Large intestine (tissue), 3 donors: Measurements from ENCODE around the gene APOL2. TPM values are rescaled to one million over a fixed set of nuclear protein-coding genes. Genes with fewer than 3 reads are reported as not detected.
"Not testable (repeated sequence)": the region's sequence is repeated elsewhere in the genome, so short reads cannot be mapped to it uniquely, and the experiment has no call there.

Experiments
- DNase-seq, 2 donors: peaks; one replicate each; pipeline versions ENCODE4 v3.0.0 to v3.0.0-alpha.2; 2013
- H3K27ac ChIP-seq: one replicate; pipeline ENCODE4 v1.5.1; 2013; ENCODE audit warnings: low read length
- H3K27me3 ChIP-seq: 2 replicates; pipeline ENCODE4 v1.6.1; 2013; ENCODE audit warnings: low read length; ENCODE audit not compliant: control insufficient read depth, insufficient read depth
- H3K36me3 ChIP-seq: 2 replicates; pipeline ENCODE4 v1.6.1; 2013; ENCODE audit warnings: low read length; ENCODE audit not compliant: control insufficient read depth, insufficient read depth
- H3K4me1 ChIP-seq: one replicate; pipeline ENCODE4 v1.6.1; 2013; ENCODE audit warnings: low read length; ENCODE audit not compliant: control insufficient read depth, insufficient read depth
- H3K4me3 ChIP-seq: one replicate; pipeline ENCODE4 v1.5.1; 2013; ENCODE audit warnings: low read length
- H3K9me3 ChIP-seq: one replicate; pipeline ENCODE4 v1.6.1; 2013; ENCODE audit warnings: mild to moderate bottlenecking, low read depth, low read length, moderate library complexity; ENCODE audit not compliant: control insufficient read depth
- WGBS: methylation state at CpG from one replicate; pipeline ENCODE4 v1.1.5; 2013; ENCODE audit warnings: low lambda C conversion rate; ENCODE audit not compliant: insufficient coverage; 5-methylcytosine and 5-hydroxymethylcytosine counted together
- polyA plus RNA-seq: library from polyadenylated mRNA; unstranded; fragments of 120-200 nt; gene quantifications from one replicate; pipeline ENCODE4 v1.2.1, GENCODE V29; 2013

APOL2 gene
- polyA plus RNA-seq, 1 donor, result 42.5 TPM

- Histone ChIP-seq H3K27me3 (no peaks in the 10 kb centered on the region), H3K9me3 (no peaks in the 10 kb centered on the region), H3K27ac (no peak overlapping the region), H3K4me3 (no peak overlapping the region), H3K4me1 (peaks cover 7% of the 10 kb centered on the region), H3K36me3 (peaks cover 54% of the 10 kb centered on the region)
- no CpG with 5 or more reads among the region's 13 CpGs for WGBS
- no peak for DNase-seq
Observed at GRCh38 chr22:36232715-36233401, 6.5 kb downstream of the APOL2 start.

GRCh38 chr22:36231051-36231450 is 8.3 kb downstream of the APOL2 start:
- not testable (repeated sequence) for DNase-seq, H3K4me1 ChIP-seq, H3K27ac ChIP-seq, H3K9me3 ChIP-seq, H3K27me3 ChIP-seq, H3K4me3 ChIP-seq
- 93% methylated on average over 2 of the region's 5 CpGs for WGBS
- H3K36me3 ChIP-seq, result peaks cover 53% of the 10 kb centered on the region

- H3K4me1 ChIP-seq, H3K27ac ChIP-seq, H3K4me3 ChIP-seq, H3K9me3 ChIP-seq, H3K27me3 ChIP-seq, DNase-seq: not testable (repeated sequence)
- no CpG with 5 or more reads among the region's 3 CpGs for WGBS
- H3K36me3 ChIP-seq, result peaks cover 53% of the 10 kb centered on the region
Observed at GRCh38 chr22:36229649-36230048, 9.7 kb downstream of the APOL2 start.

- H3K27me3 ChIP-seq, result no peaks in the 10 kb centered on the region
- no peaks in the 10 kb centered on the region for H3K4me1 ChIP-seq
- no peak for DNase-seq
- WGBS, result no CpG with 5 or more reads among the region's 7 CpGs
- H3K36me3 ChIP-seq, result peaks cover 50% of the 10 kb centered on the region
- H3K9me3 ChIP-seq, result no peaks in the 10 kb centered on the region
- H3K4me3 ChIP-seq, result no peak overlapping the region
- no peak overlapping the region for H3K27ac ChIP-seq
Observed at GRCh38 chr22:36228944-36229343, 10.4 kb downstream of the APOL2 start.

- peaks cover 50% of the 10 kb centered on the region for H3K36me3 ChIP-seq
- H3K27ac ChIP-seq, H3K9me3 ChIP-seq, H3K4me1 ChIP-seq, H3K27me3 ChIP-seq, H3K4me3 ChIP-seq, DNase-seq: not testable (repeated sequence)
- no CpG with 5 or more reads among the region's 1 CpG for WGBS
Observed at GRCh38 chr22:36228369-36228768, 11.0 kb downstream of the APOL2 start.

- Histone ChIP-seq H3K36me3 (peaks cover 44% of the 10 kb centered on the region), H3K4me1 (no peaks in the 10 kb centered on the region), H3K27me3 (no peaks in the 10 kb centered on the region), H3K4me3 (no peak overlapping the region), H3K27ac (no peak overlapping the region), H3K9me3 (no peaks in the 10 kb centered on the region)
- WGBS, result no CpG with 5 or more reads among the region's 8 CpGs
- DNase-seq, result no peak
Observed at GRCh38 chr22:36227806-36228205, 11.5 kb downstream of the APOL2 start.

GRCh38 chr22:36227396-36227795 is 11.9 kb downstream of the APOL2 start:
- Histone ChIP-seq H3K36me3 (peaks cover 40% of the 10 kb centered on the region), H3K4me1 (no peaks in the 10 kb centered on the region), H3K4me3 (no peak overlapping the region), H3K9me3 (no peaks in the 10 kb centered on the region), H3K27me3 (no peaks in the 10 kb centered on the region), H3K27ac (no peak overlapping the region)
- no CpG with 5 or more reads among the region's 9 CpGs for WGBS
- DNase-seq, result no peak

GRCh38 chr22:36226189-36226588 is 13.1 kb downstream of the APOL2 start:
- H3K36me3 ChIP-seq, result peaks cover 28% of the 10 kb centered on the region
- no peak overlapping the region for H3K4me3 ChIP-seq
- H3K27ac ChIP-seq, result no peak overlapping the region
- no peaks in the 10 kb centered on the region for H3K27me3 ChIP-seq
- no CpG with 5 or more reads among the region's 5 CpGs for WGBS
- H3K4me1 ChIP-seq, result no peaks in the 10 kb centered on the region
- H3K9me3 ChIP-seq, result no peaks in the 10 kb centered on the region
- DNase-seq, result no peak

GRCh38 chr22:36225333-36225922 is 13.9 kb downstream of the APOL2 start:
- peaks cover 22% of the 10 kb centered on the region for H3K36me3 ChIP-seq
- no peaks in the 10 kb centered on the region for H3K9me3 ChIP-seq
- no peak overlapping the region for H3K4me3 ChIP-seq
- no peak for DNase-seq
- no CpG with 5 or more reads among the region's 9 CpGs for WGBS
- H3K27me3 ChIP-seq, result no peaks in the 10 kb centered on the region
- H3K4me1 ChIP-seq, result no peaks in the 10 kb centered on the region
- no peak overlapping the region for H3K27ac ChIP-seq

GRCh38 chr22:36224245-36224644 is 15.1 kb downstream of the APOL2 start:
- no peak for DNase-seq
- Histone ChIP-seq H3K9me3 (no peaks in the 10 kb centered on the region), H3K36me3 (peaks cover 16% of the 10 kb centered on the region), H3K4me1 (no peaks in the 10 kb centered on the region), H3K4me3 (no peak overlapping the region), H3K27ac (no peak overlapping the region), H3K27me3 (no peaks in the 10 kb centered on the region)
- WGBS, result no CpG with 5 or more reads among the region's 4 CpGs

- no peaks in the 10 kb centered on the region for H3K27me3 ChIP-seq
- peaks cover 11% of the 10 kb centered on the region for H3K36me3 ChIP-seq
- H3K4me1 ChIP-seq, result no peaks in the 10 kb centered on the region
- no peak overlapping the region for H3K4me3 ChIP-seq
- WGBS, result no CpG with 5 or more reads among the region's 8 CpGs
- H3K9me3 ChIP-seq, result no peaks in the 10 kb centered on the region
- DNase-seq, result no peak
- no peak overlapping the region for H3K27ac ChIP-seq
Observed at GRCh38 chr22:36223504-36223903, 15.8 kb downstream of the APOL2 start.
